Measurements from ENCODE around the gene DUS2.
"Not testable (repeated sequence)": the region's sequence is repeated elsewhere in the genome, so short reads cannot be mapped to it uniquely, and the experiment has no call there.

Gene DUS2

DNA sequence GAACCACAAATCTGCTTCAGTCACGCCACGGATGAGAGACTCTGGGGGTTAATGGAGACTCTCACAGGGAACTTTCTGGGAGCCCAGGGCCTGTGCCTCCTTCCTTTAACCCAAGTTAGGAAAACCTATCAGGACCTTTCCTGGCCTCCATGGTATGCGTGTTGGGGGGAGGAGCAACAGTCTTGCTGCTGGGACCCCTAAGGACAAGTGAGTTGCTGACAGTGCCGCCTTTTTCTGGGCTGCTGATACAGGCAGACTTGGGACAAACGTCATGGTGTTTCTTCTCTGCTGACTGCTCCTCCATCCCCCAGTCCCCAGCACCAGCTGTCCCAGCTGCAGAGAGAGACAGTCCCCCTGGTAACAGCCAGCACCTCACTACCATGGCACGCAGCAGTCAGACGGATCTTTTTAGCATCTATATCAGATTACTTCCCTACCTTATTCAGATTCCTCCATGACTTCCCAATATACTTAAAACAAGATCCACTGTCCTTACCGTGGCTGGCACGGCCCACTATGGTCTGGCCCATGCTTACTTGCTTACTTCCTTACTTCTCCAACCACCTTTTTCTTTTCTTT, 13.8 kb upstream of the DUS2 start:
- no peak overlapping the region for H3K27ac ChIP-seq (ENCODE audit: extremely low read depth, low read depth, low read length)
- no peak overlapping the region for H3K4me3 ChIP-seq (ENCODE audit: low read depth, low read length)
- TF ChIP-seq ZBTB7A (tag by site-specific recombination; IDR thresholded peaks at IDR 0.05; ENCODE audit: low read depth), result no peak
- TF ChIP-seq ZSCAN23 (tag by site-specific recombination; IDR thresholded peaks at IDR 0.05), result no peak
- no peak for TF ChIP-seq ZNF449 (tag by site-specific recombination; IDR thresholded peaks at IDR 0.05)
- no peak for TF ChIP-seq ZNF473 (tag by site-specific recombination; IDR thresholded peaks at IDR 0.05)
- TF ChIP-seq ZBTB20 (tag by site-specific recombination; IDR thresholded peaks at IDR 0.05), result peak; percentile 59
- H3K9me3 ChIP-seq (ENCODE audit: control insufficient read depth, insufficient read depth, low read depth, low read length), result no peaks in the 10 kb centered on the region
- H3K4me1 ChIP-seq (ENCODE audit: control insufficient read depth, insufficient read depth, low read length), result no peaks in the 10 kb centered on the region
- CTCF ChIA-PET, result interaction anchor here (0.6 kb wide), 1 partner anchor 10 kb away, joined by 3 read pairs; no protein-coding TSS in a partner anchor
- POLR2A ChIA-PET, result no interaction called here
- no peaks in the 10 kb centered on the region for H3K36me3 ChIP-seq (ENCODE audit: control insufficient read depth in 2 of 2, insufficient read depth in 1 of 2, low read length in 2 of 2)

GRCh38 chr16:68009872-68010271, 13.2 kb upstream of the DUS2 start:
- H3K4me3 ChIP-seq (ENCODE audit: low read depth, low read length); H3K27ac ChIP-seq (ENCODE audit: extremely low read depth, low read depth, low read length); H3K4me1 ChIP-seq (ENCODE audit: control insufficient read depth, insufficient read depth, low read length); CTCF ChIA-PET; H3K36me3 ChIP-seq (ENCODE audit: control insufficient read depth in 2 of 2, insufficient read depth in 1 of 2, low read length in 2 of 2); POLR2A ChIA-PET; H3K9me3 ChIP-seq (ENCODE audit: control insufficient read depth, insufficient read depth, low read depth, low read length): not testable (repeated sequence)
- TF ChIP-seq ZNF366 (tag by site-specific recombination; conservative IDR thresholded peaks at IDR 0.05), result peak; percentile 94

GRCh38 chr16:68013440-68013839, 9.6 kb upstream of the DUS2 start:
- POLR2A ChIA-PET, result no interaction called here
- no peak overlapping the region for H3K27ac ChIP-seq (ENCODE audit: extremely low read depth, low read depth, low read length)
- no peaks in the 10 kb centered on the region for H3K9me3 ChIP-seq (ENCODE audit: control insufficient read depth, insufficient read depth, low read depth, low read length)
- no peaks in the 10 kb centered on the region for H3K4me1 ChIP-seq (ENCODE audit: control insufficient read depth, insufficient read depth, low read length)
- no peaks in the 10 kb centered on the region for H3K36me3 ChIP-seq (ENCODE audit: control insufficient read depth in 2 of 2, insufficient read depth in 1 of 2, low read length in 2 of 2)
- CTCF ChIA-PET, result interaction anchor here (0.6 to 0.9 kb wide), 3 partner anchors 55 to 80 kb away, joined by 3 to 4 read pairs (median 3); no protein-coding TSS in a partner anchor
- H3K4me3 ChIP-seq (ENCODE audit: low read depth, low read length), result no peak overlapping the region
- TF ChIP-seq ZIC2 (tag by site-specific recombination; IDR thresholded peaks at IDR 0.05) (peak; percentile 64), GLIS1 (tag by site-specific recombination; IDR thresholded peaks at IDR 0.05) (peak; percentile 75), ZNF16 (tag by site-specific recombination; IDR thresholded peaks at IDR 0.05; ENCODE audit: low read depth) (no peak)

GRCh38 chr16:68015681-68016080, 7.4 kb upstream of the DUS2 start, which contains the start of gene DPEP2NB:
TSS of gene DPEP2NB (minus strand) at chr16:68015911. CDS start at chr16:68015770, 141 bp downstream.
- ChIA-PET CTCF (interaction anchor here (0.6 to 1.0 kb wide), 2 partner anchors 22 to 309 kb away, joined by 4 to 7 read pairs; no protein-coding TSS in a partner anchor), POLR2A (no interaction called here)
- H3K36me3 ChIP-seq (ENCODE audit: control insufficient read depth in 2 of 2, insufficient read depth in 1 of 2, low read length in 2 of 2), result no peaks in the 10 kb centered on the region; a peak in 1 of 3 replicates

More at GRCh38 chr16:68015681-68016080, 7.4 kb upstream of the DUS2 start, which contains the start of gene DPEP2NB:
- Histone ChIP-seq H3K27ac (ENCODE audit: extremely low read depth, low read depth, low read length) (no peak within 1 kb of the TSS), H3K4me1 (ENCODE audit: control insufficient read depth, insufficient read depth, low read length) (no peaks in the 10 kb centered on the region), H3K4me3 (ENCODE audit: low read depth, low read length) (no peak within 1 kb of the TSS), H3K9me3 (ENCODE audit: control insufficient read depth, insufficient read depth, low read depth, low read length) (no peaks in the 10 kb centered on the region)
- TF ChIP-seq ZNF544 (tag by site-specific recombination; IDR thresholded peaks at IDR 0.05) (no peak), ZNF449 (tag by site-specific recombination; IDR thresholded peaks at IDR 0.05) (no peak), ZNF596 (tag by site-specific recombination; IDR thresholded peaks at IDR 0.05) (no peak), GFI1B (tag by site-specific recombination; IDR thresholded peaks at IDR 0.05) (no peak), ZBTB48 (tag by site-specific recombination; IDR thresholded peaks at IDR 0.05) (no peak), ZNF629 (tag by site-specific recombination; IDR thresholded peaks at IDR 0.05) (peak; percentile 33; the same call in 1 of the 2 replicates), ZBTB21 (tag by site-specific recombination; IDR thresholded peaks at IDR 0.05) (peak; percentile 66; the same call in 1 of the 2 replicates), ZNF132 (tag by site-specific recombination; IDR thresholded peaks at IDR 0.05; ENCODE audit: borderline replicate concordance) (no peak), REPIN1 (tag by site-specific recombination; IDR thresholded peaks at IDR 0.05; ENCODE audit: low read depth) (no peak)
- TF ChIP-seq, protein P1, sequence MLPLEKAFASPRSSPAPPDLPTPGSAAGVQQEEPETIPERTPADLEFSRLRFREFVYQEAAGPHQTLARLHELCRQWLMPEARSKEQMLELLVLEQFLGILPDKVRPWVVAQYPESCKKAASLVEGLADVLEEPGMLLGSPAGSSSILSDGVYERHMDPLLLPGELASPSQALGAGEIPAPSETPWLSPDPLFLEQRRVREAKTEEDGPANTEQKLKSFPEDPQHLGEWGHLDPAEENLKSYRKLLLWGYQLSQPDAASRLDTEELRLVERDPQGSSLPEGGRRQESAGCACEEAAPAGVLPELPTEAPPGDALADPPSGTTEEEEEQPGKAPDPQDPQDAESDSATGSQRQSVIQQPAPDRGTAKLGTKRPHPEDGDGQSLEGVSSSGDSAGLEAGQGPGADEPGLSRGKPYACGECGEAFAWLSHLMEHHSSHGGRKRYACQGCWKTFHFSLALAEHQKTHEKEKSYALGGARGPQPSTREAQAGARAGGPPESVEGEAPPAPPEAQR (tag by site-specific recombination; IDR thresholded peaks at IDR 0.05), result no peak
- TF ChIP-seq, protein P2, sequence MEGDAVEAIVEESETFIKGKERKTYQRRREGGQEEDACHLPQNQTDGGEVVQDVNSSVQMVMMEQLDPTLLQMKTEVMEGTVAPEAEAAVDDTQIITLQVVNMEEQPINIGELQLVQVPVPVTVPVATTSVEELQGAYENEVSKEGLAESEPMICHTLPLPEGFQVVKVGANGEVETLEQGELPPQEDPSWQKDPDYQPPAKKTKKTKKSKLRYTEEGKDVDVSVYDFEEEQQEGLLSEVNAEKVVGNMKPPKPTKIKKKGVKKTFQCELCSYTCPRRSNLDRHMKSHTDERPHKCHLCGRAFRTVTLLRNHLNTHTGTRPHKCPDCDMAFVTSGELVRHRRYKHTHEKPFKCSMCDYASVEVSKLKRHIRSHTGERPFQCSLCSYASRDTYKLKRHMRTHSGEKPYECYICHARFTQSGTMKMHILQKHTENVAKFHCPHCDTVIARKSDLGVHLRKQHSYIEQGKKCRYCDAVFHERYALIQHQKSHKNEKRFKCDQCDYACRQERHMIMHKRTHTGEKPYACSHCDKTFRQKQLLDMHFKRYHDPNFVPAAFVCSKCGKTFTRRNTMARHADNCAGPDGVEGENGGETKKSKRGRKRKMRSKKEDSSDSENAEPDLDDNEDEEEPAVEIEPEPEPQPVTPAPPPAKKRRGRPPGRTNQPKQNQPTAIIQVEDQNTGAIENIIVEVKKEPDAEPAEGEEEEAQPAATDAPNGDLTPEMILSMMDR (tag by site-specific recombination; IDR thresholded peaks at IDR 0.05), result no peak
